Activated CD4-positive, CD25-positive, alpha-beta regulatory T cell treated with anti-CD3 and anti-CD28 coated beads, Interleukin-2, amount 50 U/mL, for 16 hours (primary cell): ENCODE results near the gene ZNF335.
"Not testable (repeated sequence)": the region's sequence is repeated elsewhere in the genome, so short reads cannot be mapped to it uniquely, and the experiment has no call there.

Experiments used
- DNase-seq: peaks from one replicate; pipeline ENCODE4 v3.0.0-alpha.2; 2020; ENCODE audit warnings: low read depth, low spot score

ZNF335 gene

DNA sequence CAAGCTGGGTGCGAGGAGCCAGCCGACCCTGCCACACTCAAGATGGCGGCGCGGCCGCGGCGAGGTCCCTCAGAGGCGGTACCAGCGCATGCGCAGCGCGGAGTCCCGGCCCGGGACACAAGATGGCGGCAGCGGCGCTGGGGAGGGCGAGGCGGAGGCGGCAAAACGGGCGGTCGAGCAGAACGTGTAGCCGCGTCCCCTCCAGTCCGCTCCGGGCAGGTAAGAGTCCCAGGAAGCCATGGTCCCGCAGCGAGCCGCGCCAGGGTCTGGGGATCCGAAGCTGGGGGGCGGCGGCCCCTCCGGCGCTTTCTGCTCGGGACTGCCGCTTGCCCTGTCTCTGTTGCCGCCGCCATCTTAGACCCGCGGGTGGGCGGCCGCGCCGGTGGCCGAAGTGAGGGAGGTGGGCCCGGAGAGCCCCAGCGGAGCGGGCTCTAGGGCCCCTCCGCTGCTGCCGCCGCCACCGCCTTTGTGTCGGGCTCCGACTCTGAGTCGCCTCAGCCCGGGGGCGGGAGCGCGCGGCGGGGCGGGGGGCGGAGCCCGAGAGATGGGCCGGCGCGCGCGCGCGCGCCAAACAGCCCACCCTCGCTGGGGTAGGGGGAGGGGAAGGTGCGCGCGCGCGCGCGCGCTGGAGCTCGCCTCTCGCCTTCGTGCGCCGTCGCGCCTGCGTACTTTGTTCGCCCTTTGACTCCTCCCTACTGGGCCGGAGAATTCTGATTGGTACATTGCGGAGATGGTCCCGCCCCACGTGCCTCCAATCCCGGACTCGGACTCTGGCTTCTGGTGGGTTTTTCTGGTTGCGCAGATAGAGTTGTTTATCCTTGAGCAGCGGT is 37.2 kb downstream of the ZNF335 start, which contains the start of gene PCIF1:
Gene PCIF1 (plus strand): TSS at position 98 of the 830 bp plus-strand sequence. CDS start 4,317 bp downstream, outside the sequence.
- peak; percentile 96 for DNase-seq

DNA sequence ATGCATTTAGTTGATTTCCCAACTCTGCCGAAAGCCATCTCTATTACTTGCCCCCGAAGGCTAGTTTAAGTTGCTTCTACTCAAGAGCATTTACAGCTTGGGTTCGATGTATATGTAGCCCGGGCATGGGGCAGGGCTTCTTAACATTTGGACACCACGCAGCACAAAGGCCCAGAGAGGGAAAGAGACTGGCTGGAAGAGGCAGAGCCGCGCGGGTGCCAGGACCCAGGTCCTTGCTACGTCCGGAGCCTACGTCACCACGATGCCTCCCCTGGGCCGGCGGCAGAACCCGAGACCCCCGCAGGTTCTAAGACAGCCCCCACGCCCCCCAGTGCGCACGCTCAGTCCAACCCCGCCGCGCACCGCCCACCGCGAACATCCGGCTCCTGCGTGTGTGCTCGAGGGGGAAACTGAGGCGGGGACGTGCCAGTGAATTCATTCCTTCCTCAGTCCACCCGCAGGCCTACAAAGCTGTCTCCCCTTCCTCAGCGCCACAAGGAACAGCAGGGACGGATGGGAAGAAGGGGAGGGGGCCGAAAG is 37.9 kb downstream of the ZNF335 start:
- DNase-seq: peak; percentile 30

DNA sequence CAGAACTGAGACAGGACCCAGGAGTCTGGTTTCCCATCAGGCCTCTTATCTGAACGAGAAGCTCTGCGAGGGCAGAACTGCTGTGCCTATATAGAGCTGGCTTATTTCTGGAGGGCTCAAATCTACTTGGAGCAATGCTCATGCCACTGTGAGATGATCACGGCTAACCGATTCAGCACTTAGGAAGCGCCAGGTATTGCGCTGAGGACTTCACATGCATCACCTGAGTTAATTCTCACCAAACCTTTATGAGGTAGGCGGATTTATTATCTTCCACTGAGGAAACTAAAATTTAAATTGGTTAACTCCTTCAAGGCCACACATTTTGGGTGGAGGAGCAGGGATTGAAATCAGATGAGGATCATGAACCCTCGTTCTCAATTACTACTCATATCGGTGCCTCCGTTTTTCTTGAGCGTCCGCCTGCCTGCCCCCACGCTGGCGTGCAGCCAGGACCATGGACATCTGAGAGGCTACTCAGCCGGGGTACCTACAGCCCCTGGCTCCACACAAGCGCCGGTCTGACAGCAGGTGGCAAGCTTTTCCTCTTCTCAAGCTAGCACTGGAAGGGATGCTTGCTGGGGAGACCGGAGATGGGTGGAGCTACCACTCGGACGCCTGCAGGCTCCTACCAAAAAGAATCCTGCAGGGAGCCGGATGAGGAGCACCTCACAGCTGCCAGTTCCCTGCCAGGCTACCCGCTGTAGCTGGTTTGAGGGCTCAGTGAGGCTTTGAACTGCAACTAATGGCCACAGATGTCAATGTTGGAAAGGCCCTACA is 38.5 kb downstream of the ZNF335 start:
- peak; percentile 26 for DNase-seq

DNA sequence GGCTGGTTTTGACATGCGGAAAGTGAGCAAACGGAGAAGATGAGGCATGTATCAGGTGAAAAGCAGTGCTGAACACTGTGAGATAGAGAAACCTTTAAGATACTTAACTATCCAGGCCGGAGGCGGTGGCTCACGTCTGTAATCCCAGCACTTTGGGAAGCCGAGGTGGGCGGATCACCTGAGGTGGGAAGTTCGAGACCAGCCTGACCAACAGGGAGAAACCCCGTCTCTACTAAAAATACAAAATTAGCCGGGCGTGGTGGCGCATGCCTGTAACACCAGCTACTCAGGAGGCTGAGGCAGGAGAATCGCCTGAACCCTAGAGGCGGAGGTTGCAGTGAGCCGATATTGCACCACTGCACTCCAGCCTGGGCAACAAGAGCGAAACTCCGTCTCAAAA is 40.3 kb downstream of the ZNF335 start:
- DNase-seq: not testable (repeated sequence)

DNA sequence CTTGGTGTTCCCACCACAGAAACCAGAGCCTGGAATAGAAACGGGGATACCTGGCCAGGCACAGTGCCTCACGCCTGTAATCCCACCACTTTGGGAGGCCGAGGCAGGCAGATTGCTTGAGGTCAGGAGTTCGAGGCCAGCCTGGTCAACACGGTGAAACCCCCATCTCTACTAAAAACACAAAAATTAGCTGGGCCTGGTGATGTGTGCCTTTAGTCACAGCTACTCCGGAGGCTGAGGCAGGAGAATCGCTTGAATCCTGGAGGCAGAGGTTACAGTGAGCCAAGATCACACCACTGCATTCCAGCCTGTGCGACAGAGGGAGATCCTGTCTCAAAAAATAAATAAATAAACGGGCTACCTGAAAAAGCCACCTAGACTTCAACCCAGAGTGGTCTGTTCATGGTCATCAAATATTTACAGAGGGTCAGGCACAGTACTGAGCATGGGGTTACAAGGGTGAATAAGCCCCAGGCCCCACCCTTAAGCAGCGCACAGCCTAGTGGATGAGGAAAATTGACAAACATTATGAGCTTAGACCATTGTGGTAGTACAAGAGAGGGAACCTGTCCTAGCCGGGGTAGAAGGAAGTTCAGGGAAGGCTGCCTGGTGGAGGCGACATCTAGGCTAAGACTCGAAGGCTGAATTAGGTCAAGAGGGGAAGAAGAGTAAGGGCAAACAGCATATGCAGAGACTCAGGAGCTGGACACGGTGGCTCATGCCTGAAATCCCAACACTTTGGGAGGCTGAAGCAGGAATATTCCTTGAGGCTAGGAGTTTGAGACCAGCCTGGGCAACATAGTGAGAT is 44.7 kb downstream of the ZNF335 start:
- no peak for DNase-seq

DNA sequence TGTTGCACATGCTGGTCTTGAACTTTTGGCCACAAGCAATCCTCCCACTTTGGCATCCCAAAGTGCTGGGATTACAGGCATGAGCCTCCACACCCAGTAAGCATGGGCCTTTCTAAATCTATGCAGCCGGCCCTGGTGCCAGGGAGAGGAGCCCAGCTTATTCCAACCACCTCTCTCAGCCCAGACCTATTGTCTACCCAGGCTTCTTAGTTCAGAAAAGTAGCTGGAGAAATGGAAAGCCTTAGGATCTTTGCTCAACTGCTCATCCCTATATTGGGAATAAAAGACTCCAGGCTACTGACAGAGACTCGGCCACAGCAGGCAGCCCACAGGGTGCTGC is 45.3 kb downstream of the ZNF335 start:
- DNase-seq: no peak

DNA sequence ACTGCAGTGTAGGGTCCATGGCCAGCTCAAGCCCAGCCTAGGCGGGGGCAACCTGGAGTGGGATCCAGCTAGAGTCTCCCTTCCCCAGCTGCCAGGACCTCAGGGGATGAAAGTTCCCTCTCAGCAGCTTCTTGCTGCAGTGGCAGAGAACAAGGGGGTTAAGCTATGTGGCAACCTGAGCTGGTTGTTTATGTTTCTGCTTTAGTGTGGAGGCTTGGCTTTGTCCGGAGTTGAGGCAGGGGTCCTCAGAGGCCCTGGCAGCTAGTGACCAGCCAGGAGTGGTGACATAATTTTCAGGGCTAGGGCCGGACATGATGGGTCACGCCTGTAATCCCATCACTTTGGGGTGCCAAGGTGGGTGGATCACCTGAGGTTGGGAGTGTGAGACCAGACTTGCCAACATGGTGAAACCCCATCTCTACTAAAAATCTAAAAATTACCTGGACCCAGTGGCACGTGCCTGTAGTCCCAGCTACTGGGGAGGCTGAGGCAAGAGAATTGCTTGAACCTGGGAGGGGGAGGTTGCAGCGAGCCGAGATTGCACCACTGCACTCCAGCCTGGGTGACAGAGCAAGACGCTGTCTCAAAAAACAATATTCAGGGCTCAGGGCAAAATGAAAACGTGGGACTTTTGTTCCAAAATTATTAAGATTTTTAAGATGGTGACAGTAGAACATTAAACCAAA is 46.0 kb downstream of the ZNF335 start:
- no peak for DNase-seq

DNA sequence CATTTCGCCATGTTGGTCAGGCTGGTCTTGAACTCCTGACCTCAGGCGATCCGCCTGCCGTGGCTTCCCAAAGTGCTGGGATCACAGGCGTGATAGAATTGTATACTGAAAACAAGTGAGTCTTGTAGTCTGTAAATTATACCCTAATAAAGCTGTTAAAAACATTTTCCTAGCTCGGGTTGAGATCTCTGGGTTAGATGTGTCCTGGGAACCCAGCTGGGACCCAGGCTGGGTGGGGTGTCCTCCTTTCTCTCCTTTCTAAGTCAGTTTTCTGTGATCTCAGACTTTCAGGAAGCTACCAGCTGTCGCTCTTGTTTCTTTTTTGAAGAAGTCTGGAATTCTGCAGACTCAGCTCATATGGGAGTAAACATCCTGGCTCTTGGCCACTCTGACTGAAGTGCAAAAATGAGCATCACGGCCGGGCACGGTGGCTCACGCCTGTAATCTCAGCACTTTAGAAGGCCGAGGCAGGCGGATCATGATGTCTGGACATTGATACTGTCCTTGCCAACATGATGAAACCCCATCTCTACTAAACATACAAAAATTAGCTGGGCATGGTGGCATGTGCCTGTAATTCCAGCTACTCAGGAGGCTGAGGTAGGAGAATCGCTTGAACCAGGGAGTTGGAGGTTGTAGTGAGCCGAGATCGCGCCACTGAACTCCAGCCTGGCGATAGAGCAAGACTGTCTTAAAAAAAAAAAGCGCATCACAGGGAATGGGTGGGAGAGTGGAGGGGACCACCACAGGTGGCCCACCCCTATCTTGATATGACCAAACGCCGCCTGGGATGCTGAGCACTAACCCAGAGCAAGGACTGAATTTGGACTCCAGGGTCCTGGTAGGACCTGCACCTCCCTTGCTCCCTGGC is 47.4 kb downstream of the ZNF335 start:
- DNase-seq: no peak

DNA sequence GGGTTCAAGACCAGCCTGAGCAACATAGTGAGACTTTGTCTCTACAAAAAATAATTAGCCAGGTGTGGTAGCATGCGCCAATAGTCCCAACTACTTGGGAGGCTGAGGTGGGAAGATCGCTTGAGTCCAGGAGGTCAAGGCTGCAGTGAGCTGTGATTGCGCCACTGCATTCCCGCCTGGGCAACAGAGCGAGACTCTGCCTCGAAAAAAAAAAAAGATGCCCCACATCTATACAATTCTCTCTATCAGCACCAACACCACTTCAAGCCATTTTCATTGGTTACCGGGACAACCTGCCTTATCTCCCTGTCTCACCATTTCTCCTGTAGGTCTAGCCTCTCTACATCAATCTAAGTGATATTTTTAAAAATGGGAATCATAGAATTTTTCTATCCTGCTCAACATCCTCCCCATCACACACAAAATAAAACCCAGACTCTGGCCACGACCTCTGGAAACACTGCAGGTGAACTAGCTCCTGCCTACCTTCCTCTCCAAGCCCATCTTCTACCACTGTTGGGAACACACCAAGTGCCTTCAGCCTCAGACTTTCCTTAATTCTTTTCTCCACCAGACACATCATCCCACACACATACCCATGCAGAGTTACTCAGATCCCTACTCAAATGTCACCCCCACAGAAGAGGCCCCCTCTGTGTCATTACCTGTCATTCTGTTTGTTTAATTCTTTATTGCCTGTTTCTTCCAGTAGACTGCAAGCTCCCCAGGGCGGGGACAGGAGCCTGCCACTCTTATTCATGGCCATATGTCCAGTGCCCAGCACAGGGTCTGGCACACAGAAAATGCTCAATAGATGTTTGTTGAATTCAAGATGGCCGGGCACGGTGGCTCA is 50.4 kb downstream of the ZNF335 start:
- no peak for DNase-seq

DNA sequence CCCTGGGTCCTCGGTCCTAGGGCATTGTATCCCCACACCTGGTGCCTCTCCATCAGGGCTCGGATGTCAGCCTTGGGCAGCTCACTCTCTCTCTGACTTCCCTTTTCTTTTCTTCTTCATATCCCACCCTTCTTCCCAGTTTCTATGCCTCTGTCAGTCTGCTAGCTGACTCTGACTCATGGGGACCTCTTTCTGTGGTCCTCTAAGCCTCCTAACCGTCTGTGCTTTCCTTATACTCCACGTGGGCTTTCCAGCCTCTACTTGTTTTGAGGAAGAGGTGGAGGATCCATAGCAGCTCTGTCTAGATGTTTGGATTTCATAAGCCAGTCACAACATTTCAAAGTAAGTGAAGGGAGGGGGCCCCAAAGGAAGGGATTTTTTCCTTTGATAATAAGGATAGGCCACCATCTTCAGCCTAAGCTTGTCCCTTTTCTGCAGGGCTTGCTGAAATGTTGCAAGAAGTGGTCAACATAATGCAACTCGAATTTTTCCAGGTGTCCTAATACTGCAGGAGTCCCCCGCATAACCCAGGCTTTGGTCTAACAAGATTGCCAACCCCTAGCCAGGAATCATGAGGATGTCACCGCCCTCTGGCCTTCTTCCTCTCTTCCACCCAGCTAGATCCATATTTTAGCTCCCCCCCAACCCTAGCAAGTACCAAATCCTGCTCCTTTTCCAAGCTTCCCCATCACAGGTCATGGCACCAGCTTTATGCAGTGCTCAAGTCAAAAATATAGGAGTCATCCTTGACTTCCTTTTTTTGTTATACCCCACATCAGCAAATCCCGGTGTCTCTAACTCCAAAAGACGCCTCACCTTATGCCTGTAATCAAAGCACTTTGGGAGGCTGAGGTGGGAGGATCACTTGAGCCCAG is 51.3 kb downstream of the ZNF335 start:
- no peak for DNase-seq

DNA sequence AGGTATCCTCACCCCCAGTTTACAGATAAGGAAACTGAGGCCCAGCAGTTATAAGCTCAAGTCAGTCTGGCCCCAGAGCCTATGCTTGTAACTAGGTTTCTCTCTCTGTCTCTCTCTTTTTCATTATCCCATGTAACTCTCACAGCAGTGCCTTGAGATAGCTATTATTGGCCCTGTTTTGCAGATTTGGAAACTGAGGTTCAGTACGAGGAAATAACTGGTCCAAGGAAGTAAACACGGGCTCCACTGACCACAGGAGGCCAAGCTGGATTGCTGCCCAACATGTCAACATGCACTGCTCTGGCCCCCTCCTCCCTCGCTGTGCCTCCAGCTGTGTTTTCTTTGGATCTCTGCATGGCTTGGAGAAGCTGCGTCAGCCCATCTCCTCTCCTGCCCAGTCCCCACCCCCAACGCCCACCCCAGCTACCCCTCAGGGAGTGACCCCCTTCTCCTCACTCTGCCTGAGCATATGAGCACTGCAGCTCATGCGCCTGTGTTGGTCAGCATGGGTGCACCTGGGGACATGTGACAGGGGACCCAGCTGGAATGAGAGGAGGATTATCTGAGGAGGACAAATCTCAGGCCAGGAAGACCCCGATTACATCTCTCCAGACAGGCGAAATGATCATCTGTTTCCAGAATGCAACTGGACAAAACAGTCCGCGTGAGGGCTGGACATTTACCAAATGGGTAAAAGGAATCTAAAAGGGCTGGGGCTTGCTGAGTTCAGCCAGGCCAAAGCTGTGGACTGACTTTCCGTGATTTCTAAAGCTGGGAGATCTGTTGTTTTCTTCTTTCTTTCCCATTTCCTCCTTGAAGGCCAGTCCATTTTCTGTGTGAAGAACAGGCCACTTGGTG is 52.2 kb downstream of the ZNF335 start:
- DNase-seq: no peak

DNA sequence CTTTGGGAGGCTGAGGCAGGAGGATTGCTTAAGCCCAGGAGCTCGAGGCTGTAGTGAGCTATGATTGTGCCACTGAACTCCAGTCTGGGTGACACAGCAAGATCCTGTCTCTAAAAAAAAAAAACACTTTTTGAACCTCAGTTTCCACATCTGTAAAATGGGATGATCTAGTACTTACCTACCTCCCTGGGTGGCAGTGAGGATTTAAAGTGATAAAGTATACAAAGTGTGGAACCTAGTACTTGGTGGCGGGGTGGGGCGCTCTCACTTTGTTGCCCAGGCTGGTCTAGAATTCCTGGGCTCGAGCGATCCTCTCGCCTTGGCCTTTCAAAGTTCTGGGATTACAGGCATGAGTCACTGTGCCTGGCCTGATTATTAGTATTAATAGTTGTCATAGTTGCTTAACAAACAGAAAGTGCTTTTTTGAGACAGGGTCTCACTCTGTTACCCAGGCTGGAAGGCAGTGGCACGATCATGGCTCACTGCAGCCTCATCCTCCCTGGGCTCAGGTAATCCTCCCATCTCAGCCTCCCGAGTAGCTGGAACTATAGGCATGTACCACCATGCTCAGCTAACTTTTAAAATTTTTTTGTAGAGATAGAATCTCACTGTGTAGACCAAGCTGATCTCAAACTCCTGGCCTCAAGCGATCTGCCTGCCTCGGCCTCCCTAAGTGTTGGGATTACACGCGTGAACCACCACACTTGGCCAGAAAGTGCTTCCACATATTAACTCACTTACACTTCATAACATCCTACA is 53.0 kb downstream of the ZNF335 start:
- DNase-seq: no peak

DNA sequence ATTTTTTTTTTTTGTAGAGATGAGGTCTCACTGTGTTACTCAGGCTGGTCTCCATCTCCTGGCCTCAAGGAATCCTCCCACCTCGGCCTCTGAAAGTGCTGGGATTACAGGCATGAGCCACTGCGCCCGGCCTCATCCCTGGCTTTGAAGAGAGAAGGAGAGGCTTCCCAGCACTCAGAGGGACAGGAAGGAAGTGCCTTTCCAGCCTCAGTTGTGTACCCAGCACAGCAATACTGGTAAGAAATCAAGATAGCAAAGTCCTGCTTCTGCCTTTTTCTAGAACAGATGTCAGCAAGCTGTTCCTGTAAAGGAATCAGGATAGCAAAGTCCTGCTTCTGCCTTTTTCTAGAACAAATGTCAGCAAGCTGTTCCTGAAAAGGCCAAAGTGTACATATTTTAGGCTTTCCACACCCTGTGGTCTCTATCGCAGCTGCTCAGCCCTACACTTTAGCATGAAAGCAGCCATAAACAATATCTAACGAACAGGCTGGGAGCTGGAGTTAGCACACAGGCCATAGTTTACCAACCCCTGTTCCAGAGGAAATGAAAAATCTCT is 53.7 kb downstream of the ZNF335 start:
- no peak for DNase-seq

DNA sequence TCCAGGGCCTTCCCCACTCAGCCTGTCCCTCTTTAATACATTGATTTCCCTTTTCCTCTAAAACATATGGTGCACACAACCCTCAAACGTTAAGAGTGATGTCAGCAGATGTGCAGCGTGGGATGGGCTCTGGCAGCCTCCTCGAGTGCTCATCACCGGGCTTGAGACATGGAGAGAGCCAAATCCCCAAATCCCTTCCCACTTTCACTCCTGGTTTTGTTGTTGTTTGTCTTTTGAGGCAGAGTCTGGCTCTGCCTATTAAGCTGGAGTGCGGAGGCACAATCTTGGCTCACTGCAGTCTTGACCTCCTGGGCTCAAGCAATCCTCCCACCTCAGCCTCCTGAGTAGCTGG is 54.2 kb downstream of the ZNF335 start:
- DNase-seq: no peak

DNA sequence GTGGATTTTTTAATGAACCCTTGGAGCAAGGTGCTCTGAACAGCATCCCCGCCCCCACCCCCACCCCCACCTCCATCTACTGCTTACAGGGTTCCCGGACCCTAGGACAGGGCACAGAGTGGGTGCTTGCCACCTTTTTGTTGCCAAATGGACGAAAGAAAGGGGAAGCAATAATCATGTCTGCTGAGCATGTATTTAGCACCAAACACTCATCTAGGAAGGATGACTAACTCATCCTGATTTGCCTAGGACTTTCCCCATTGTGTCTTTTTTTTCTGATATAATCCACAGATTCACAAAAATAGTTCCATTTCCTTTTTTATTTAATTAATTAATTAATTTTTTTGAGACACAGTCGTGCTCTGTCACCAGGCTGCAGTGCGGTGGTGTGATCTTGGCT is 58.9 kb downstream of the ZNF335 start:
- no peak for DNase-seq

DNA sequence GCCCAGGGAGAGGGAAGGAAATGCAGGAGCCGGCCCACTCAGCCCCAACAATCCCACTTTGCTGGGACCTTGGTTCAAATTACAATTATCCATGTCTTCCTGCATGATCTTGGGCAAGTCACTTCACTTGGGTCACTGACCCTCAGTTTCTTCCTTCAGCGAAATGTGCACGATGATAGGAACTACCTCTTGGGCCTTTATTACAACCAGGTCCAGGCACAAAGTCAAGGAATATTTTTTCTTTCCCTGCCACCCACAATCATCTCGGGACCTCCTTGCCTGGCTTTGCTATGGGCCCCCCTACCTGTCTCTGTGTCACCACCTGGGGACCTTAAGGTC is 59.7 kb downstream of the ZNF335 start:
- DNase-seq: no peak
